Putamen (tissue), 1 donor: Measurements from ENCODE around the gene FERD3L.
"Not testable (repeated sequence)": the region's sequence is repeated elsewhere in the genome, so short reads cannot be mapped to it uniquely, and the experiment has no call there.

Experiments used
- DNase-seq: peaks from one replicate; pipeline ENCODE4 v3.0.0-alpha.2; 2016; ENCODE audit warnings: low spot score

The FERD3L gene

DNA sequence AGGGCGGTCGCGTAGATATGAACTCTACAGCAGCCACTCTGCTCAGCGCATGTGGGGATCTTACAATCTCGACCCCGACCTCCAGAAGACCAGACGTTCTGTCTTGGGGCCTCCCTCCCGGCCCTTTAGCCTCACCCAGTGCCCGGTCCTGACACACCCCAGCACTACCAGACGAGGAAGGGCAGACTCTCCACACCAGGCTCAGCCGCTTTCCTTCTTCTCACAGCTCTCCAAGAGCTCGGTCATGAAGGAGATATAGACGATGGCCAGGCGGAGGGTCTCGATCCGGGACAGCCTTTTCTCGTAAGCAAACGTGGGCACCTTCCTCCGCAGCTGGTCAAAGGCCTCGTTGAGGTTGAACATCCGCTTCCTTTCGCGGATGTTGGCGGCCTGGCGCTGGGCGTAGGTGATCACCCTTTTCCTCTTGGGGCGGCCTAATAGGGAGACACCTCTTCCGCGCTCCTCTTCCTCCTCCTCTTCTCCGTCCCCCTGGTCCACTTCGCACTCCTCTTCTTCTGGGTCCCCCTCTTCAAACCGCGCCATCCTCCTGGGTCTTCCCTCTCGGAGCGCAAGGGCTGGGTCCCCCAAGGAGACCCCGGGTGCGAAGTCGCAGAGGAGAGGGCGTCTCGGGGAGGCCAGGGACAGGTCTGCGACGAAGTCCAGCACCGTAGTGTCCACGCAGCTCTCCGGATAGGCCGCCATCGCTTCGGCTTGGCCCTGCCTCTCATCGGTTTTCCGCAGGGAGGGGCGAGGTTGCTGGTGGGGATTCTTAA lies at the start of gene FERD3L:
TSS of gene FERD3L (minus strand) at position 761 of the 773 bp plus-strand sequence. CDS start at position 702, 59 bp downstream.
- no peak for DNase-seq

DNA sequence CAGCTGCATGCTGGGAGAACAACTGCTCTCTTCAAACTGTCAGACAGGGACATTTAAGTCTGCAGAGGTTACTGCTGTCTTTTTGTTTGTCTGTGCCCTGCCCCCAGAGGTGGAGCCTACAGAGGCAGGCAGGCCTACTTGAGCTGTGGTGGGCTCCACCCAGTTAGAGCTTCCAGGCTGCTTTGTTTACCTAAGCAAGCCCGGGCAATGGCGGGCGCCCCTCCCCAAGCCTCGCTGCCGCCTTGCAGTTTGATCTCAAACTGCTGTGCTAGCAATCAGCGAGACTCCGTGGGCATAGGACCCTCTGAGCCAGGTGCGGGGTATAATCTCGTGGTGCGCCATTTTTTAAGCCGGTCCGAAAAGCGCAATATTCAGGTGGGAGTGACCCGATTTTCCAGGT lies 49.2 kb upstream of the FERD3L start:
- DNase-seq, result not testable (repeated sequence)

DNA sequence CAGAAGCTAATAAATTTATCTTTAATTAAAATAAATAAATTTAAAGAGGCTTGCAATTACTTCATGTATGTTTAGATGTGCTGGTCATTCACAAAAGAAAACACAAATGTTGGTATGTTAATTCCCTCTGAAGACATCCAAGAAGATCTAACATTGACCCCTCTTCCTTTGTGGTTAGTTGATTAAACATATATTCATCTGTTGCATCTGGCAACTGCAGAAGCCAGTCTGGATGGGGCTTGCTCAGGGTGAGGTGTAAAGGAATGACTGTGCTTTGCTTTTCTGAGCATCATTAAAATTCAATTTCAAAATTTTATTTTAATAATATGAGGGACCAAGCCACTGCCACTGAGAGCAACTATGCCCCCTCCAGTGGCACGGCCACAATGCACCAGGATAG lies 36.4 kb upstream of the FERD3L start:
- DNase-seq, result no peak

DNA sequence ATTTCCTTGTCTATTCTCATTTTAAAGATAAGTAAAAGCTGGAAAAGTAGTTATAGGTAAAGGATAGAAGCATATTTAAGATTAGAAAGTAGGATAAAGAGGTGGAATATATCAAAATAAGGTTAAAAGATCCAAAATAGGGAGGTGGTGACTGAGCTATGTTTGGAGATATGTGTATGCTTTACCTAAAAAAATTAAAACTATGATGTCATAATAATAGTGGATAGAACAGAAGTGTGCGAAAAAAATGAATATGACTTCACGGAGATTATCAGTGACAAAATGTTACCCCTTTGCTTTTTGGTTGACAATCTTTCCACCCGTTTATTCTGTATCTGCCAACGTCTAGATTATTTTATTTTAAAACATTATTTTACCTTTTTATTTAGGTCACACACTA lies 33.4 kb upstream of the FERD3L start:
- no peak for DNase-seq

- DNase-seq, result no peak
These were observed 32.0 kb upstream of the FERD3L start for GRCh38 chr7:19177269-19177668.

DNA sequence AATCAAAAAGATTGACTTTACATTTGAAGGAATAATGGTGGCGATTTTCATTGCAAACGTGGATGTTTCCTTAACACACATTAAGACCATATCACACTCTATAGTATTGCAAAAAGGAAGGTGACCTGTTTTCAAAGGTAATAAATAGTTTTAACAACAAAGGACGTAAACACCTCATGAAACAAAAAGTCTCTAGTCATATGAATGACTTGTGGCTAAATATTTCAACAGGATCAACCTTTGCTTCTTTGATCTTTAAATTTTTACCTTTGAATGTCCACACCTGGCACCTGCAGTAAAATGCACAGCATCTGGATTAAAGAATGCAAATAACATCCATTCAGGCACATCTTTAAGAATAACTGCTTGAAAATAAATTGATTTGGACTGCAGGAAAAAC lies 30.0 kb upstream of the FERD3L start:
- no peak for DNase-seq

DNA sequence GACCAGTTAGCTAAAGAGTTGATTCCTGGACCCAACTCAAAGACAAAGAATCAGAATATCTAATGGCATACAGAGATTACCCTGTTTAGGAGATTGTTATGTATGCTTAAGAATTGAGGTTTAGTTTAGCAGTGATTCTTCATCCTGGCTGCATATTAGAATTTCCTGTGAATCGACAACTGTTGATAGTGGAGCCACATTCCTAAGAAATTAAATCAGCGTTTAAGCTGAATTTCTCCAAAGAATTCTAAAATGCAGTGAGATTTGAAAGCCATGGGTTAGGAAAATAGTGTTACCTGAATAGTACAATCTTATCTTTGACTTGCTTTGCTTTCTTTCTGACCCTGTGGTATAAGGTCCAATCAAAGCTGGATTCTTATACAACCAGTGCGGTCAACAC lies 16.4 kb upstream of the FERD3L start:
- no peak for DNase-seq

- DNase-seq, result no peak
These were observed 1.5 kb upstream of the FERD3L start for GRCh38 chr7:19146699-19147098.

DNA sequence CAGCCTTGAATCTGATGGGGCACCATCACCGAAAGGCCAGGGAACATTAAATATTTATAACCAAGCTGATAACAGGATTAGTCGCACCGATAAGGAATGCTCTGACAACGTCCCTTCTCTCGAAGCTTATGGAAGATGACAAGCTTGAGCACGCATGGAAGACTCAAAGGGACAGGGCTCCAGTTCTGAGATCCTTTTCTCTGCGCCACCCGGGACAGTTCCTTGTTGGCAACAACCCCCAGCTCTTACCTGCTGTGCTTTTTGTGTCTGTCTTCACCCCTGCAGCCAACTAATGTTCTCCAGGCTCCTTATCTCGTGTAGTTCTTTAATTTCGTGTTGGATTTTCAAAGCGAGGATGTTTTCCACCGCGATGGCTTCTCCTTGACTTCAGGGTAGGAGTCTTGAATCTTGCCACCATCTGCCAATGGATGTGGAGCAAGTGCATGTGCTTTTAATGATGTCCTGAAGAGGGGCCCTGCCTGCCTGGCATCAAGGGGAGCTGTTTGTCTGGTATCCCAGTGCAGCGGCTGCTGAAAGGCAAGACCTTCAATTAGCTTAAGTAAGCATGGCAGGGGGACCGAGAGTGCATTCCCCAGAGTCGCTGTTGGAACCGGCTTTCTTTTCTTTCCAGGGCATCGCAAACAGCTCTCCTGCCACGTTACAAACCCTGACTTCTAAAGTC lies 354 bp upstream of the FERD3L start:
- no peak for DNase-seq

GRCh38 chr7:19143881-19144574 lies 1.2 kb downstream of the FERD3L start:
- DNase-seq, result no peak

GRCh38 chr7:19139706-19140327 lies 5.4 kb downstream of the FERD3L start:
- DNase-seq, result no peak

DNA sequence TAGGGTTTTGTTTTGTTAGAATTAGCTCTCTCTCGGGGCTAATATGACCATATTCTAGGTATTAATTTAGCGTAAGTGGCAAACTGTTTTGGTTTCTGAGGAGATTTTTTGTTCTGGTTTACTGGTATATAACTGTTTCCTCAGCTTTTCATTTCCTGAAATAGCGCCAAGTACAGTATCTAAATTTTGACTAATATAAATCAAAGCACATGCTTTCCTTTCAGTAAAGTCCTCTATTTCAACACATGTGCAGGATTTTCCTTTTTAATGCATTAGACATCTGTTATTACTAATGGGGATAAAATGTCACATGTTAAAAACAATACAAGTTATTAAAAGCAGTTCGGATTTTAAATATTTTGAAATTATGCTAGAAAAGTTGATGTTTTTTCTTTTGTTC lies 11.3 kb downstream of the FERD3L start:
- no peak for DNase-seq

DNA sequence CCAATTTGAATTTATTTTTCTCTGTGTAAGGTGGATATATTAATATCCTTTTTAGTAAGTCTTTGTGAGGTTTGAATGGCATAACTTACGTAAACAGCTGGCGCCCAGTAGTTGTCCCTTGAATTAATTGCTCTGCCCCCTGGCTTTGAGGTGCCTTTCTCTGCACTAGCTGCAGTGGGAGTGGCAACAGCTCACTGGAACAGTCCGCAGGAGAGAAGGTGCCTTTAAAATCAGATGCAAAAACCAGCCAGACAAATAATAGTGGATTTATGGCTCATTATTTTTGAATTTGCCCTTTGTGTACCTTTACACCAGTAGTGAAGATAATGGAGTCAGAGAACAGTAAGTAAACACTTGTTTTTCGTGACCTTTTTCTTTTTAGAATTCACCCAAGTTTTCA lies 11.8 kb downstream of the FERD3L start:
- DNase-seq, result no peak

GRCh38 chr7:19128856-19129255 lies 16.4 kb downstream of the FERD3L start:
- no peak for DNase-seq

DNA sequence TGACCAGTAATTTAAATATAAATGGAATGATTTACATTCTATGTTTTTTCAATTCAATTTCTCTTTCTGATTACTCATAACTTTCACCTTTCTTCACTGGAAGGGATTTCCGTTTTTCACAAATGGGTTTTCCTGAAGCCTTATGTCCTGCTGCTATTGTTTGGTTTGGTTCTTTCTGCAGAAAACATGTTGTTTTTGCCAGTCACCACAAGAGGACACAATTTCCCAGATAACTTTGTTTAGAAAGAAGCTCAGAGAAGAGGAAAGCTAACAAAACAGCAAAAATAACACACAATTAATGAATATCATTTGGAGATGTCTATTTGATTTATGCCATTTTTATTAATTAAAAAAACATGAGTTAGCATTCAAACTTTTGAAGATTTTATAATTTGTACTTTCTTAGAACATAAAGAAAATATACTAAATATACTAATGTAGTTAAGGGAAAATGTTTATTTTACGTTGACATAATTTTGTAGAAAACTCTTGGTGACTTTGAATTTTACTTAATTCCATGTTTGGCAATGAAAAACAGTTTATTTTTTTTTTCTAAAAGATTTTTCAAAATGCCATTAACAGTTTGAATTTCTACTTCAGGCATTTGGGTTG lies 23.1 kb downstream of the FERD3L start:
- peak; percentile 13 for DNase-seq

GRCh38 chr7:19119870-19120486 lies 25.2 kb downstream of the FERD3L start:
- no peak for DNase-seq

DNA sequence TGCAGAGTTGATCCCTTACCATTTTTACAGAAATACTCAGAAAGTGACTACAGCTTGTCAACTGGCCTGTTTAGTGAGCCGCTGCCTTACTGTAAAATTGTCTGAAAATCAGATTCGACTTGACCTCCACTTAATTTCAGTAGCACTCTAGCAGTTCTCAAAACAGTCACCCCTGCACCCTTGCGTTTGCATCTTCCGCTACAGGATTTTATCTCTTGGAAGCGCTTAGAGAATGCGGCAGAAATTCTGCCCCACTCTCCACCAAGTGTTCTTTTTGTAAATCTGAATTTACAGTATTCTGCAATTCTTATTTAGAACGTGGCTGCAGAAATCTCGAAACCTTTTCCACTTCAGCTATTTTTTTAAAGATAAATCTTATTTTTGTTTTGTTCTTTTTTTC lies 25.8 kb downstream of the FERD3L start:
- no peak for DNase-seq

DNA sequence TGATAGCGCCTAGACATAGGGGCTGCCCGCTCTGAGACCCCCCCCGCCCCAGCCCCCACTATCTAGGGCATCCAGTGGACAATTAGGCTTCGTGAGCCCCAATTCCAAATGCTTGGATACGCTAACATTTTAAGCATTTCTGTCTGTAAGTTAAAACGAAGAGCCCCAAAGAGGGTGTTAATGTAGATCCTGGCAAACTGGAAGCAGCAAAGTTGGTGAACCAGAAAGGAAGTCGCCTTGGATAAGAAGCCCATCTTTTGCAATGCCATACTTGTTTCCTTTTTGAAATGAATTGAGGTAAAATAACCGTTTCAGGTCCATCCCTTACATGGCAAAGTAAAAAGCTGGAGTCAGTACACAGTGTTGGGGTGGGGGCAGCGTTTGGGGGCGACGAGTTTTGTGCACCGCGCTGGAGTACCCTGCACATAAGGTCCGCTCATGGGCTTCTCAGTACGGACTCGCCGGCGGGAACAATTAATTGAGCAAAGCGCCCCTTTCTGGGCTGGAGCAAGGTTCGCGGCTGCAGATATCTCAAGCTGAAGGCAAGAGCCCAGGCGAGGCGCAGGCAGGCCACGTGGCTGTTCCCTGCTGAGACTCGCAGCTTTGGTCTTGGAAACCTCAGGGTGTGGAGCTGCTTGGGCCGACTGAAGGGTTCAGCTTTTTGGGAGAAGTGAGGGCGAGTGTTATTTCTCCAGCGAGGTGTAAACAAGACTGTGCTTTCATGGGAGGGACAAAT lies 26.4 kb downstream of the FERD3L start:
- no peak for DNase-seq

- DNase-seq, result no peak
These were observed 27.2 kb downstream of the FERD3L start for GRCh38 chr7:19117870-19118608.
